SK-N-MC (cell line): Measurements from ENCODE around the gene DHODH.

ENCODE experiments used
- EZH2 ChIP-seq: fragments of 200-600 bp; sonication (generic); IDR thresholded peaks from one replicate; pipeline ENCODE4 v1.6.1; 2017; ENCODE audit warnings: antibody characterized with exemption
- FOXP2 ChIP-seq: optimal IDR thresholded peaks from 2 replicates; pipeline ENCODE3; 2011; ENCODE audit warnings: mild to moderate bottlenecking, moderate library complexity; ENCODE audit not compliant: insufficient read depth; ENCODE audit errors: extremely low read length, control extremely low read depth
- POLR2AphosphoS5 ChIP-seq: IDR thresholded peaks from 2 replicates; pipeline ENCODE4 v1.6.1; 2012; ENCODE audit warnings: mild to moderate bottlenecking, low read depth, low read length, borderline replicate concordance

GRCh38 chr16:72008424-72009216 lies at the start of gene DHODH:
- TF ChIP-seq POLR2AphosphoS5 = peak; percentile 86
- no peak for TF ChIP-seq EZH2
- no peak for TF ChIP-seq FOXP2
